SK-N-SH treated with all-trans-retinoic acid at 6 μM for 48 hours (cell line): ENCODE measurements around the gene KIAA0825.

ENCODE experiments used
- GLIS3 ChIP-seq: fragments of 250-450 bp; sonication (Bioruptor Pico); IDR thresholded peaks from 2 replicates; pipeline ENCODE4 v1.5.0; 2020; ENCODE audit warnings: mild to moderate bottlenecking, moderate library complexity
- PATZ1 ChIP-seq: fragments of 250-450 bp; sonication (Bioruptor Pico); IDR thresholded peaks from 2 replicates; pipeline ENCODE4 v1.8.0; 2020; ENCODE audit warnings: mild to moderate bottlenecking, moderate library complexity, borderline replicate concordance
- ZNF8 ChIP-seq: fragments of 450-650 bp; formaldehyde crosslinking; IDR thresholded peaks from 2 replicates; pipeline ENCODE4 v1.5.0; 2020; ENCODE audit warnings: mild to moderate bottlenecking, moderate library complexity

DNA sequence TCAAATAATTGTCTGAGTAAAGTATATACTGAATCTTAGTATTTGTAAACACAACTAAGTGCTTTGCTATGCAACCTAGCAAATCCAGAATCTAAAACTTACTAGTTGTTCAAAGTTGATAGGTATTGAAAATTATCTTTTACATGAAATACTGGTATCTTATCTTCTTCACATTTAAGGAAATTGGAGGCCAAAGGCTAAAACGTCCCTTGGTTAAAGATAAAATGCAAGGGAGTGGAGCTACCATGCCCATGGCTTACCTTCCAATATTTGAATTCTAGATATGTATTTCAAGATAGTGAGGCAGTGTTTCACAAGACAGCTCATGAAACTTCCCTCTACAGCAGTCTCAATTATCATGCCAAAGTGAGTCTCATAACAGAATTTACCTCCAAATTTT, 373.5 kb downstream of the KIAA0825 start:
- TF ChIP-seq GLIS3 (CRISPR knock-in tag) (no peak), ZNF8 (CRISPR knock-in tag) (no peak), PATZ1 (no peak)
